Ishikawa (cell line): Measurements from ENCODE around the gene MARCHF10.

Experiments
- CEBPB ChIP-seq: IDR thresholded peaks from 2 replicates; pipeline ENCODE4 v1.6.1; 2012
- CREB1 ChIP-seq: IDR thresholded peaks from 2 replicates; pipeline ENCODE4 v1.6.1; 2012; ENCODE audit warnings: low read depth
- EGR1 ChIP-seq: IDR thresholded peaks from 2 replicates; pipeline ENCODE4 v1.6.1; 2012
- EP300 ChIP-seq: IDR thresholded peaks from 2 replicates; pipeline ENCODE4 v1.6.1; 2012; ENCODE audit warnings: borderline replicate concordance
- FOXM1 ChIP-seq: IDR thresholded peaks from 2 replicates; pipeline ENCODE4 v1.6.1; 2012; ENCODE audit warnings: low read depth, borderline replicate concordance
- NFIC ChIP-seq: IDR thresholded peaks from 2 replicates; pipeline ENCODE4 v1.6.1; 2012
- RAD21 ChIP-seq: IDR thresholded peaks from 2 replicates; pipeline ENCODE4 v1.6.1; 2012; ENCODE audit warnings: low read depth
- TAF1 ChIP-seq: IDR thresholded peaks from 2 replicates; pipeline ENCODE4 v1.6.1; 2012; ENCODE audit warnings: low read depth, mild to moderate bottlenecking
- TCF12 ChIP-seq: IDR thresholded peaks from 2 replicates; pipeline ENCODE4 v1.6.1; 2012; ENCODE audit warnings: low read depth
- TEAD4 ChIP-seq: IDR thresholded peaks from 2 replicates; pipeline ENCODE4 v1.6.1; 2012
- YY1 ChIP-seq: IDR thresholded peaks from 2 replicates; pipeline ENCODE4 v1.6.1; 2012; ENCODE audit warnings: low read depth
- ZBTB7A ChIP-seq: IDR thresholded peaks from 2 replicates; pipeline ENCODE4 v1.6.1; 2012; ENCODE audit warnings: low read depth
- TF ChIP-seq, protein P1 (sequence below): IDR thresholded peaks from 2 replicates; pipeline ENCODE4 v1.6.1; 2012
- TF ChIP-seq, protein P2 (sequence below): IDR thresholded peaks from 2 replicates; pipeline ENCODE4 v1.6.1; 2012
- TF ChIP-seq, protein P3 (sequence below): IDR thresholded peaks from 2 replicates; pipeline ENCODE4 v1.6.1; 2012; ENCODE audit warnings: low read depth, mild to moderate bottlenecking

The MARCHF10 gene

DNA sequence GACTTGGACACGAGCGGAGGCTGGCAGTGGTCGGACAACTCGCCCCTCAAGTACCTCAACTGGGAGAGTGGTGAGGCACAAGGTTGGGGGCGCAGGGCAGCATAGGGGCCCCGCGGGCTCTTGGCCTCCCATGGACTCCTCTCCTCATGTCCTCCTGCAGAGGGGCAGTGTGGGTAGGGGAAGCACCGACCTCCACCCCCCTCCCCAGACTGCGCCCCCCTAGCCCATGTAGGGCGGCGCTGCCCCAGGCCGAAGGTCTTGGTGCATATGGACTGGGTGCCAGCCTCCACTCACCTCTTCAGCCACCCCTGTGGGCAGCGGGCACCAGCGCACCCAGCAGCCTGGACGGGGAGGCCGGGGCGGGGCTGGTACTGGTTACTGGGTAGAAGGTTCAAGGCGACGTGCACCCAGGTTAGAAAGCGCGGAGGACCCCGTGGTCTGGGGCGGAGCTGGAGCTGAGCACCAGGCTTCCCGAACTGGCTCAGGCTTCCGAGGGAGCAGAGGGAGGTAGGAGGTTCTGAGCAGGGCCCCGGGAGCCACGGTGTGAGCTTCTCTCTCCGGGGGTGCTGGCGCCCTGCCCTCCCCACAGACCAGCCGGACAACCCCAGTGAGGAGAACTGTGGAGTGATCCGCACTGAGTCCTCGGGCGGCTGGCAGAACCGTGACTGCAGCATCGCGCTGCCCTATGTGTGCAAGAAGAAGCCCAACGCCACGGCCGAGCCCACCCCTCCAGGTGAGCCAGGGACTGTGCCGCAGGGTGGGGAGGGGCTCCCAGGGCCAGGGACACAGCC is 141.1 kb downstream of the MARCHF10 start:
- TF ChIP-seq, protein P1, sequence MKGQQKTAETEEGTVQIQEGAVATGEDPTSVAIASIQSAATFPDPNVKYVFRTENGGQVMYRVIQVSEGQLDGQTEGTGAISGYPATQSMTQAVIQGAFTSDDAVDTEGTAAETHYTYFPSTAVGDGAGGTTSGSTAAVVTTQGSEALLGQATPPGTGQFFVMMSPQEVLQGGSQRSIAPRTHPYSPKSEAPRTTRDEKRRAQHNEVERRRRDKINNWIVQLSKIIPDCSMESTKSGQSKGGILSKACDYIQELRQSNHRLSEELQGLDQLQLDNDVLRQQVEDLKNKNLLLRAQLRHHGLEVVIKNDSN: no peak
- no peak for TF ChIP-seq CEBPB
- TF ChIP-seq FOXM1: no peak

DNA sequence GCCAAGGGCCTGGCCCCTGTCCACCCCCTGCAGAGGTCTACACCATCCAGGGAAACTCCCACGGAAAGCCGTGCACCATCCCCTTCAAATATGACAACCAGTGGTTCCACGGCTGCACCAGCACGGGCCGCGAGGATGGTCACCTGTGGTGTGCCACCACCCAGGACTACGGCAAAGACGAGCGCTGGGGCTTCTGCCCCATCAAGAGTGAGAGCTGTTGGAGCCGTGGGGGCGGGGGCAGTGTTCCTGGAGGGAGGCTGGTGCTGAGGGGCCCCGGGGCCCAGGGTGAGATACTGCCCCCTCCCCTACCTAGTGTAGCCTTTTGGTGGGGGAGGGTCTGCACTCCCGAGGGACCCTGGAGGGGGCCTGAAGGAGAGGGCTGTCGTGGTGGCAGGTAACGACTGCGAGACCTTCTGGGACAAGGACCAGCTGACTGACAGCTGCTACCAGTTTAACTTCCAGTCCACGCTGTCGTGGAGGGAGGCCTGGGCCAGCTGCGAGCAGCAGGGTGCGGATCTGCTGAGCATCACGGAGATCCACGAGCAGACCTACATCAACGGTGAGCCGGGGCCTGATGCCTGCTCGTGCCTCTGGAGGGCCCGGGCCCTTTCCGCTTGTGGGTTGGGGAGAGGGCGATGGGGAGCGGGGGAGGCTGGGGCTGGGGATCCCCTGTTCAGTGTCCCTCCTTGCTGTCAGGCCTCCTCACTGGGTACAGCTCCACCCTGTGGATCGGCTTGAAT is 141.9 kb downstream of the MARCHF10 start:
- TF ChIP-seq YY1 (no peak), NFIC (no peak), EGR1 (no peak), TAF1 (no peak), EP300 (no peak), RAD21 (no peak), CREB1 (no peak), ZBTB7A (no peak), FOXM1 (no peak)
- TF ChIP-seq, protein P1: no peak
- TF ChIP-seq, protein P2, sequence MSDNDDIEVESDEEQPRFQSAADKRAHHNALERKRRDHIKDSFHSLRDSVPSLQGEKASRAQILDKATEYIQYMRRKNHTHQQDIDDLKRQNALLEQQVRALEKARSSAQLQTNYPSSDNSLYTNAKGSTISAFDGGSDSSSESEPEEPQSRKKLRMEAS: no peak

DNA sequence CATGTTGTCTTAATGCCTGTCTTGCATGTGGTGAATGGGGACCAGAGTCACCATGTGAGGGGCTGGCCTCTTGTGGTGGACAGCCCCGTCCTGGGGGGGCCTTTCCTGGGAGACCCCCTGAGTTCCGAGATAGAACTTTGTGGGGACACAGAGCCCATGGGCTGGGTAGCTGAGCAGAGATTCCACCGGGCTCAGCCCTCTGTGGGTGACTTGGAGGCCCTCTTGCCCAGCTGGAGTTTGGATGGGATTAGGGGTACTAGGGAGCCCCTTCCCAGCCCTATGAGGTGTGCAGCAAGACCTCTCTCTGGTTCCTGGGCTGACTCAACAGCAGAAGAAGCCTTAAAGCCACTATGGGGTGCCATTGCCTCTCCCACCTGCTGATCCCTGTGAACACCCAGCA is 142.5 kb downstream of the MARCHF10 start:
- TF ChIP-seq, protein P1: no peak
- TF ChIP-seq YY1 (no peak), ZBTB7A (no peak), FOXM1 (no peak), CEBPB (no peak), TCF12 (no peak), EGR1 (no peak), TAF1 (no peak), TEAD4 (no peak), RAD21 (no peak), EP300 (no peak), NFIC (no peak), CREB1 (no peak)
- TF ChIP-seq, protein P3, sequence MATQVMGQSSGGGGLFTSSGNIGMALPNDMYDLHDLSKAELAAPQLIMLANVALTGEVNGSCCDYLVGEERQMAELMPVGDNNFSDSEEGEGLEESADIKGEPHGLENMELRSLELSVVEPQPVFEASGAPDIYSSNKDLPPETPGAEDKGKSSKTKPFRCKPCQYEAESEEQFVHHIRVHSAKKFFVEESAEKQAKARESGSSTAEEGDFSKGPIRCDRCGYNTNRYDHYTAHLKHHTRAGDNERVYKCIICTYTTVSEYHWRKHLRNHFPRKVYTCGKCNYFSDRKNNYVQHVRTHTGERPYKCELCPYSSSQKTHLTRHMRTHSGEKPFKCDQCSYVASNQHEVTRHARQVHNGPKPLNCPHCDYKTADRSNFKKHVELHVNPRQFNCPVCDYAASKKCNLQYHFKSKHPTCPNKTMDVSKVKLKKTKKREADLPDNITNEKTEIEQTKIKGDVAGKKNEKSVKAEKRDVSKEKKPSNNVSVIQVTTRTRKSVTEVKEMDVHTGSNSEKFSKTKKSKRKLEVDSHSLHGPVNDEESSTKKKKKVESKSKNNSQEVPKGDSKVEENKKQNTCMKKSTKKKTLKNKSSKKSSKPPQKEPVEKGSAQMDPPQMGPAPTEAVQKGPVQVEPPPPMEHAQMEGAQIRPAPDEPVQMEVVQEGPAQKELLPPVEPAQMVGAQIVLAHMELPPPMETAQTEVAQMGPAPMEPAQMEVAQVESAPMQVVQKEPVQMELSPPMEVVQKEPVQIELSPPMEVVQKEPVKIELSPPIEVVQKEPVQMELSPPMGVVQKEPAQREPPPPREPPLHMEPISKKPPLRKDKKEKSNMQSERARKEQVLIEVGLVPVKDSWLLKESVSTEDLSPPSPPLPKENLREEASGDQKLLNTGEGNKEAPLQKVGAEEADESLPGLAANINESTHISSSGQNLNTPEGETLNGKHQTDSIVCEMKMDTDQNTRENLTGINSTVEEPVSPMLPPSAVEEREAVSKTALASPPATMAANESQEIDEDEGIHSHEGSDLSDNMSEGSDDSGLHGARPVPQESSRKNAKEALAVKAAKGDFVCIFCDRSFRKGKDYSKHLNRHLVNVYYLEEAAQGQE: no peak
- TF ChIP-seq, protein P2: no peak

DNA sequence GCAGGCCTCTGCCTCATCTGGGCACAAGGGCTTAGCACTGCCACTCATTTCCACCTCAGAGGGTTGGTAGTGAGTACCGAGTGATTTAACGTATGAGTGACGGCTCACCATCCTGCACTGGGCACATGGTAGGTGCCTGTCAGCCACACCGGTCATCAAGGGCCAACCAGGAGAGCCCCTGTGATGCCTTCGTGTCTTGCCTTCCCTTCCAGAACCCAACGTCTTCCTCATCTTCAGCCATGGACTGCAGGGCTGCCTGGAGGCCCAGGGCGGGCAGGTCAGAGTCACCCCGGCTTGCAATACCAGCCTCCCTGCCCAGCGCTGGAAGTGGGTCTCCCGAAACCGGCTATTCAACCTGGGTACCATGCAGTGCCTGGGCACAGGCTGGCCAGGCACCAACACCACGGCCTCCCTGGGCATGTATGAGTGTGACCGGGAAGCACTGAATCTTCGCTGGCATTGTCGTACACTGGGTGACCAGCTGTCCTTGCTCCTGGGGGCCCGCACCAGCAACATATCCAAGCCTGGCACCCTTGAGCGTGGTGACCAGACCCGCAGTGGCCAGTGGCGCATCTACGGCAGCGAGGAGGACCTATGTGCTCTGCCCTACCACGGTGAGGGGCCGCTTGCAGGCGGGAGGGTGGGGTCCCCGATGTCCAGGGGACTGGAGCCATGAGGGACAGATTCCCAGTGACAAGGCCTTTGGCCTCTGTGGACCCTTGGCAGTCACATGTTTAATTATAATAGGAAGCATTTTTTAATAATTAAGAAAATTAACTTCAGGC is 143.6 kb downstream of the MARCHF10 start:
- TF ChIP-seq NFIC (no peak), TAF1 (no peak), EGR1 (no peak), TCF12 (no peak), TEAD4 (no peak), FOXM1 (no peak), CREB1 (no peak), RAD21 (no peak)
- TF ChIP-seq, protein P2: no peak

DNA sequence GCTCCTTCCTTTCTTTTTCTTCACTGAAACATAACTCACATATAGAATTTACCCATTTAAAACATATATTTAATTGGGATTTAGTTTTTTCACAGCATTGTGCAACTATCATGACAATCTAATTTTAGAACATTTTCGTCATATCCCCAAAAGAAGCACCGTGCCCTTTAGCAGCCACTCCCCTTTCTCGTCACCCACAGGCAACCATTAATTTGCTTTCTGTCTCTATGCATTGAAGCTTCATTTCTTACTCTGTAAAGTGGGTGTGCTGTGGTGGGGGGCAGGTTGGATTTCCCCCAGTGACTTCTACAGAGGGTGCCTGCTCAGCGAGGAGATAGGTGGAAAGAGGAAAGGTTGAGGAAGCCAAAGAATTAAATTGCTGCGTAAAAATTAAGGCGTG is 144.8 kb downstream of the MARCHF10 start:
- TF ChIP-seq, protein P2: no peak
- TF ChIP-seq CEBPB (no peak), YY1 (no peak), FOXM1 (no peak), RAD21 (no peak), EP300 (no peak), TCF12 (no peak), TAF1 (no peak), ZBTB7A (no peak), CREB1 (no peak), EGR1 (no peak), NFIC (no peak)

DNA sequence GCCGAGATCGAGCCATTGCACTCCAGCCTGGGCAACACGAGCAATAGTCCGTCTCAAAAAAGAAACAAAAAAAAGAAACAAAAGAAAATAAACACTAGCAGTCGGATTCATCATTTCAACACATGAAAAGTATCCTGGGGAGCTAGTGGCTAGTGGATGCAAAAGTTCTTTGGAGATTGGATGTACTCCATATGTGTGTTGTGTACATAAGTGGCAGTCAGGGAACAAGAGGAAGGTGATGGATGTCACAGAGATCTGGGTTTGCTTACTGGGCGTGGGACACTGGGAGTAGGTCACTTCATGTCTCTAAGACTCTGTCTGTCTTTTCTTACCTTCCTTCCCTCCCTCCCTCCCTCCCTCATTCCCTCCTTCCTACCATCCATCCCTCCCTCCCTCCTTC is 145.3 kb downstream of the MARCHF10 start:
- TF ChIP-seq TCF12 (no peak), TEAD4 (no peak), NFIC (no peak), FOXM1 (no peak), EP300 (no peak), CREB1 (no peak), EGR1 (no peak), YY1 (no peak), ZBTB7A (no peak), TAF1 (no peak), CEBPB (no peak), RAD21 (no peak)
- TF ChIP-seq, protein P1: no peak
- TF ChIP-seq, protein P3: no peak
- TF ChIP-seq, protein P2: no peak
